NB4 (cell line): ENCODE measurements around the gene PLA2G15.

ENCODE experiments used
- DNase-seq: peaks from one replicate; pipeline ENCODE4 v3.0.0; 2010; ENCODE audit warnings: low read depth
- H3K4me3 ChIP-seq: one replicate; pipeline ENCODE4 v1.5.1; 2011; ENCODE audit warnings: mild to moderate bottlenecking, low read depth, low read length, moderate library complexity
- MAX ChIP-seq: IDR thresholded peaks from 2 replicates; pipeline ENCODE4 v1.6.1; 2011; ENCODE audit warnings: low read depth, low read length
- MYC ChIP-seq: IDR thresholded peaks from 2 replicates; pipeline ENCODE4 v1.6.1; 2011; ENCODE audit warnings: low read depth, low read length
- POLR2A ChIP-seq: IDR thresholded peaks from 2 replicates; pipeline ENCODE4 v1.6.1; 2011; ENCODE audit warnings: mild to moderate bottlenecking; ENCODE audit not compliant: insufficient read length; ENCODE audit errors: extremely low read depth
- TF ChIP-seq, protein P1 (sequence below): IDR thresholded peaks from one replicate; pipeline ENCODE4 v1.5.1; 2012; ENCODE audit warnings: low read depth, low read length

Gene PLA2G15

DNA sequence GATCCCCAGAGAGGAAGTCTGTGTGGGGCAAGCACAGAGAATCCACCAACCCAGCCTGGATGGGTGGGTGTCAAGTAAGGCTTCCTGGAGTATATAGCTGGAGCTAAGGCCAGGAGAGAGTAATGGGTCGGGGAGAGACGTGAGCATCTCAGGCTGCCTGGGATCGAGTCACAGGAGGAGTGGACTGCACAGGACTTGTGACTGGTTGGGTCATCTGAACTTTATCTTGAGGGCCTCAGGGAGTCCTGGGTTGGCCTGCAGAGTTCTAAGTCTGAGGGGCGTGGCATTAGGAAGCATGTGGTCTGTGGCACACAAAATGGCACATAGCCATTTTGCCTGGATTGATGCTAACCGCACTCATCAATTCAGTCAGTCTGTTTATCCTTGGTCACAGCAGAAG is 1.5 kb downstream of the PLA2G15 start:
- TF ChIP-seq MYC (no peak), MAX (no peak), POLR2A (no peak)
- TF ChIP-seq, protein P1, sequence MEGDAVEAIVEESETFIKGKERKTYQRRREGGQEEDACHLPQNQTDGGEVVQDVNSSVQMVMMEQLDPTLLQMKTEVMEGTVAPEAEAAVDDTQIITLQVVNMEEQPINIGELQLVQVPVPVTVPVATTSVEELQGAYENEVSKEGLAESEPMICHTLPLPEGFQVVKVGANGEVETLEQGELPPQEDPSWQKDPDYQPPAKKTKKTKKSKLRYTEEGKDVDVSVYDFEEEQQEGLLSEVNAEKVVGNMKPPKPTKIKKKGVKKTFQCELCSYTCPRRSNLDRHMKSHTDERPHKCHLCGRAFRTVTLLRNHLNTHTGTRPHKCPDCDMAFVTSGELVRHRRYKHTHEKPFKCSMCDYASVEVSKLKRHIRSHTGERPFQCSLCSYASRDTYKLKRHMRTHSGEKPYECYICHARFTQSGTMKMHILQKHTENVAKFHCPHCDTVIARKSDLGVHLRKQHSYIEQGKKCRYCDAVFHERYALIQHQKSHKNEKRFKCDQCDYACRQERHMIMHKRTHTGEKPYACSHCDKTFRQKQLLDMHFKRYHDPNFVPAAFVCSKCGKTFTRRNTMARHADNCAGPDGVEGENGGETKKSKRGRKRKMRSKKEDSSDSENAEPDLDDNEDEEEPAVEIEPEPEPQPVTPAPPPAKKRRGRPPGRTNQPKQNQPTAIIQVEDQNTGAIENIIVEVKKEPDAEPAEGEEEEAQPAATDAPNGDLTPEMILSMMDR, result no peak
- peak; percentile 14 for DNase-seq
- no peak overlapping the region for H3K4me3 ChIP-seq

DNA sequence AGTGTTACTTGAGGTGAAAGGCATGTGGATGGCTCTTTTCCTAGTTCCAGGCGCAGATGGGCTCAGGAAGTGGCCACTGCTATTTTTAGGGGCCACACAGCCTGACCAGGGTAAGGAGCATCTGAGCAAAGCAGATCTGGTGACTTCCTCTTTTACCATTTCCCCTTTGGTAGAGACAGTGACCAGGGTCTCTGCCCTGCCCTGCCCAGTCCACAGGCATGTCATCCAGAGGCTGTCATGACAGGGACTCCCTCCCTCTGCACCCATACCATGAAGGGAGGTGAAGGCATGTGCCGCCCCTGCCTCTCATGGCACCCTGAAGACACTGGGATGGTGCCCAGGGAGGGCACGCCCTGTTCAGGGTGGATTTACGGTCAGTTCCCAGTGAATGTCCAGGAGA is 2.2 kb downstream of the PLA2G15 start:
- no peak overlapping the region for H3K4me3 ChIP-seq
- DNase-seq, result peak; percentile 70
- peak; percentile 57; the same call in 1 of the 2 replicates for TF ChIP-seq MYC
- TF ChIP-seq POLR2A, result no peak
- TF ChIP-seq, protein P1, result no peak
- TF ChIP-seq MAX, result no peak; the same call in 1 of the 2 replicates

DNA sequence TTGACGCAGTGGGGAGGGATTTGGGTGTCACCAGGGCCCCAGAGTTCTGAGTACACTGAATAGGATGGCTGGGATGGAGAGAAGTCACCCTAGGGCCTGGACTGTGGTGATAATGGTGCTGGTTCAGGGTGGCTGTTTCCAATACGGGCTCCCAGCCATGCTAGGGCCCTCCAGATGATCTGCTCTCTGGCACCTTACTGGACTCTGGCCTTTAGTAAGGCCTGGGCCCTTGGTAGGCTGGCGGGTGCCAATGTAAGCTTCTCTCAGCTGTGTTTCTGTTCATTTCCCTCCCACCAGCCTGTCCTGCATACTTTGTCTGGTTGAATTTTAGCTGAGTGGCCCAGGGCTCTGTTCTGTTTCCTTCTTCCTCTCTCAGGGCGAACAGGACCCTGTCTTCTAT is 2.8 kb downstream of the PLA2G15 start:
- H3K4me3 ChIP-seq, result no peak overlapping the region
- TF ChIP-seq, protein P1, result no peak
- TF ChIP-seq MAX (no peak), MYC (no peak), POLR2A (no peak)
- no peak for DNase-seq

DNA sequence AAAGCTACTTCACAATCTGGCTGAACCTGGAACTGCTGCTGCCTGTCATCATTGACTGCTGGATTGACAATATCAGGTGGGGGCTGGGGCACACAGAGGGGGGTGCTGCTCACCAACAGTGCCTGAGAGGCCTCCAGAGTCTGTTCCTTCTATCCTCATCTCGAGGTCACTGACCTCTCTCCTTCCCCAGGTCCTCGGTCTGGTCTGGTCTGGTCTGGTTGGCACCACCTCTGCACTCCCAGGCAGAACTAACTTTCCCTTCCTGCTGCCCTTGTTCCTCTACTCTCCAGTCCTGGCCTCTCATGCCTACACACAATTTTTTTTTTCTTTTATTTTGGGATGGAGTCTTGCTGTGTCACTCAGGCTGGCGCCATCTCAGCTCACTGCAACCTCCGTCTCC is 4.2 kb downstream of the PLA2G15 start:
- no peak overlapping the region for H3K4me3 ChIP-seq
- no peak for DNase-seq
- TF ChIP-seq, protein P1, result no peak
- TF ChIP-seq POLR2A (no peak), MAX (no peak), MYC (no peak)

GRCh38 chr16:68250951-68251350 is 5.8 kb downstream of the PLA2G15 start:
- DNase-seq, result no peak
- TF ChIP-seq MYC (no peak), POLR2A (no peak), MAX (no peak)
- TF ChIP-seq, protein P1, result no peak
- no peak overlapping the region for H3K4me3 ChIP-seq

- H3K4me3 ChIP-seq, result no peak overlapping the region
- no peak for DNase-seq
- TF ChIP-seq MYC (no peak), POLR2A (no peak), MAX (no peak)
- TF ChIP-seq, protein P1, result no peak
These were observed 6.7 kb downstream of the PLA2G15 start for GRCh38 chr16:68251832-68252231.
